ENCODE results near the gene STN1. TPM values are rescaled to one million over a fixed set of nuclear protein-coding genes. Genes with fewer than 3 reads are reported as not detected.

STN1 gene
- total RNA-seq, 1 experiment from 2014 or later, result 72.5 TPM

- DNase-seq (ENCODE audit: low read depth), result peak; percentile 75
Observed at GRCh38 chr10:103843854-103844570, 74.0 kb downstream of the STN1 start.

- peak; percentile 29 for DNase-seq (ENCODE audit: low read depth)
Observed at GRCh38 chr10:103843045-103843444, 74.9 kb downstream of the STN1 start.

GRCh38 chr10:103842605-103843004 lies 75.4 kb downstream of the STN1 start:
- no peak for DNase-seq (ENCODE audit: low read depth)

GRCh38 chr10:103841519-103841918 lies 76.5 kb downstream of the STN1 start:
- DNase-seq (ENCODE audit: low read depth), result no peak

- DNase-seq (ENCODE audit: low read depth), result no peak
Observed at GRCh38 chr10:103840740-103841070, 77.3 kb downstream of the STN1 start.

GRCh38 chr10:103839872-103840739 lies 77.9 kb downstream of the STN1 start:
- no peak for DNase-seq (ENCODE audit: low read depth)

- no peak for DNase-seq (ENCODE audit: low read depth)
Observed at GRCh38 chr10:103839519-103839871, 78.5 kb downstream of the STN1 start.

GRCh38 chr10:103838862-103839518 lies 79.0 kb downstream of the STN1 start:
- DNase-seq (ENCODE audit: low read depth), result no peak

- DNase-seq (ENCODE audit: low read depth), result no peak
Observed at GRCh38 chr10:103838070-103838395, 80.0 kb downstream of the STN1 start.

- DNase-seq (ENCODE audit: low read depth), result peak; percentile 79
Observed at GRCh38 chr10:103837370-103838069, 80.5 kb downstream of the STN1 start.

- DNase-seq (ENCODE audit: low read depth), result no peak
Observed at GRCh38 chr10:103836861-103837260, 81.1 kb downstream of the STN1 start.

GRCh38 chr10:103836273-103836672 lies 81.7 kb downstream of the STN1 start:
- no peak for DNase-seq (ENCODE audit: low read depth)

GRCh38 chr10:103835096-103836050 lies 82.6 kb downstream of the STN1 start:
- DNase-seq (ENCODE audit: low read depth), result peak; percentile 34

- DNase-seq (ENCODE audit: low read depth), result no peak
Observed at GRCh38 chr10:103834436-103835095, 83.4 kb downstream of the STN1 start.

- no peak for DNase-seq (ENCODE audit: low read depth)
Observed at GRCh38 chr10:103833731-103834365, 84.1 kb downstream of the STN1 start.

GRCh38 chr10:103832806-103833205 lies 85.2 kb downstream of the STN1 start:
- no peak for DNase-seq (ENCODE audit: low read depth)

Data from RPMI7951 (cell line).